Heart right ventricle (tissue), 16 donors: ENCODE data around the gene UPK3A. TPM values are rescaled to one million over a fixed set of nuclear protein-coding genes. Genes with fewer than 3 reads are reported as not detected.
A peak's percentile ranks its signal among the peaks of the same experiment; 100 is the strongest.

Source experiments
- ATAC-seq, 8 donors: fragments of 200-7000 bp; cut with Tn5 transposase; one replicate each; pipeline ENCODE4 v1.9.1; 2020; ENCODE audit warnings: mild to moderate bottlenecking in 8 of 8, moderate library complexity in 8 of 8, moderate number of reproducible peaks in 1 of 8
- DNase-seq, 2 donors: peaks; one replicate each; pipeline ENCODE4 v3.0.0-alpha.2; 2020
- H3K27ac ChIP-seq, 10 donors: fragments of 200-600 bp; sonication (generic) in 2 of 10; one replicate each; pipeline versions ENCODE4 v1.5.0 to v1.8.0; 2020 to 2022; ENCODE audit warnings: mild to moderate bottlenecking in 3 of 10
- H3K27me3 ChIP-seq, 7 donors: fragments of 200-600 bp; one replicate each; pipeline ENCODE4 v1.8.0; 2021 to 2022; ENCODE audit warnings: mild to moderate bottlenecking in 2 of 7
- H3K36me3 ChIP-seq, 9 donors: fragments of 200-600 bp; sonication (generic) in 1 of 9; one replicate each; pipeline versions ENCODE4 v1.5.0 to v1.8.0; 2020 to 2022; ENCODE audit warnings: mild to moderate bottlenecking in 2 of 9
- H3K4me1 ChIP-seq, 9 donors: fragments of 200-600 bp; sonication (generic) in 1 of 9; one replicate each; pipeline versions ENCODE4 v1.5.0 to v1.8.0; 2020 to 2022; ENCODE audit warnings: mild to moderate bottlenecking in 4 of 9
- H3K4me3 ChIP-seq, 10 donors: fragments of 200-600 bp; sonication (generic) in 2 of 10; one replicate each; pipeline versions ENCODE4 v1.5.0 to v1.8.0; 2020 to 2022; ENCODE audit warnings: mild to moderate bottlenecking in 7 of 10, moderate library complexity in 2 of 10
- H3K9me3 ChIP-seq, 11 donors: fragments of 200-600 bp in 10 of 11; sonication (generic) in 2 of 11; one replicate each; pipeline versions ENCODE4 v1.5.0 to v1.8.0; 2013 to 2022; ENCODE audit warnings: mild to moderate bottlenecking in 2 of 11, control low read depth in 1 of 11, moderate library complexity in 1 of 11
- CTCF ChIP-seq, 9 donors: fragments of 200-600 bp; sonication (generic) in 2 of 9; IDR thresholded peaks; one replicate each; pipeline versions ENCODE4 v1.5.0 to v1.8.0; 2021 to 2022; ENCODE audit warnings: antibody characterized with exemption in 9 of 9, mild to moderate bottlenecking in 5 of 9, moderate library complexity in 1 of 9
- WGBS, 2 donors: extraction: QIAGEN DNeasy Blood & Tissue Kit; methylation state at CpG; one replicate each; pipeline ENCODE4 v1.1.7; 2013; ENCODE audit warnings: inconsistent platforms in 1 of 2; 5-methylcytosine and 5-hydroxymethylcytosine counted together
- intact Hi-C, 10 donors: fragments of 100-400 bp; cut with DNase I; formaldehyde crosslinking; loops; one replicate each; pipeline versions ENCODE4 v1.11.1 to v1.14.2; 2022
- polyA plus RNA-seq, 2 donors: library from polyadenylated mRNA; stranded (reverse); fragments of 200-250 nt; gene quantifications; one replicate each; pipeline ENCODE4 v1.2.3, GENCODE V29; 2013
- total RNA-seq, 10 donors: library from RNA; stranded (reverse); fragmentation: NEBNext Ultra II Directional in 3 of 10; extraction: Animal tissue kit (Norgen Biotek cat#: 25700) in 3 of 10; gene quantifications; one replicate each; pipeline versions ENCODE4 v1.2.1 to v1.2.4, GENCODE V29; 2021 to 2023
- donor health status: Arrhythmogenic right ventricular cardiomyopathy.
- donor health status: ischemic (EF 13 %, LVEDD 7.1; RV severe dilation, severe dysfunction).
- donor health status: healthy with polysubstance abuse.
- donor health status: DM: no; HTN: yes; CAD: no.
- donor health status: DM: no; HTN: no; CAD: no.
- donor health status: ischemic (EF 25% LVEDD 6.9; RV normal size, moderate dysfunction).
- donor health status: ischemic (EF 25% LVEDD 5.7; RV mildly dilated, moderate dysfunction).
- donor health status: healthy.
- donor health status: DM: yes; HTN: yes; CAD: no.
- donor health status: Ischemic cardiomyopathy.
- donor health status: ischemic (EF 35%, LVEDD 5.7; RV mildly dilated, moderate dysfunction).
- donor health status: nonischemic (EF 11% LVEDD 7.7; RV severe dilation, severe dysfunction).
- donor health status: DM: yes; HTN: yes; CAD: no.
- donor health status: PGD.
- donor health status: ischemic (EF 29% LVEDD 5.4; RV normal size, mild dysfunction).
- donor health status: nonischemic (EF 23%, LVEDD 6.1; RV moderate dilation, normal function).

Gene UPK3A
- total and polyA plus RNA-seq, 12 donors = 0.48 TPM; not detected in 11

- TF ChIP-seq CTCF (IDR thresholded peaks at IDR 0.05) = no peak
- intact Hi-C loops = loop anchor here in 3 of 10 donors (5.0 to 10.0 kb wide), 2 partner anchors 159 to 437 kb away; no protein-coding TSS in a partner anchor
- 86 to 89% methylated on average over 20 of the region's 20 CpGs for WGBS, 2 donors
- no peaks in the 10 kb centered on the region for H3K27me3 ChIP-seq
- H3K27ac ChIP-seq = no peak overlapping the region
- DNase-seq = no peak
- no peaks in the 10 kb centered on the region for H3K9me3 ChIP-seq
- peaks cover 0 to 26% (median 12%) of the 10 kb centered on the region in 9 donors for H3K4me1 ChIP-seq
- no peaks in the 10 kb centered on the region for H3K36me3 ChIP-seq
- no peak for ATAC-seq
- no peak overlapping the region for H3K4me3 ChIP-seq
Observed at GRCh38 chr22:45261407-45262088, 23.2 kb upstream of the UPK3A start.

- peak in 5 of 8 donors; percentile 3 to 48 (median 23) for ATAC-seq
- TF ChIP-seq CTCF (IDR thresholded peaks at IDR 0.05) = no peak
- Histone ChIP-seq H3K36me3 (no peaks in the 10 kb centered on the region), H3K27me3 (peaks cover 0 to 4% (median 0%) of the 10 kb centered on the region in 7 donors), H3K9me3 (no peaks in the 10 kb centered on the region), H3K4me3 (no peak overlapping the region), H3K4me1 (peaks cover 0 to 26% (median 12%) of the 10 kb centered on the region in 9 donors), H3K27ac (no peak overlapping the region)
- no peak for DNase-seq
- 71% methylated on average over 13 of the region's 13 CpGs for WGBS, 2 donors
- intact Hi-C loops = loop anchor here in 3 of 10 donors (5.0 to 10.0 kb wide), 2 partner anchors 160 to 438 kb away; no protein-coding TSS in a partner anchor
Observed at GRCh38 chr22:45262195-45262930, 22.4 kb upstream of the UPK3A start.

GRCh38 chr22:45262931-45263462 is 21.8 kb upstream of the UPK3A start:
- Histone ChIP-seq H3K4me1 (peaks cover 0 to 26% (median 12%) of the 10 kb centered on the region in 9 donors), H3K9me3 (no peaks in the 10 kb centered on the region), H3K4me3 (no peak overlapping the region), H3K27me3 (peaks cover 0 to 10% (median 0%) of the 10 kb centered on the region in 7 donors), H3K27ac (peak overlapping the region in 6 of 10 donors; percentile 0 to 66 (median 42)), H3K36me3 (no peaks in the 10 kb centered on the region)
- ATAC-seq (no peak), DNase-seq (no peak)
- no peak for TF ChIP-seq CTCF (IDR thresholded peaks at IDR 0.05)
- 81 to 86% methylated on average over 14 of the region's 14 CpGs for WGBS, 2 donors
- intact Hi-C loops = loop anchor here in 3 of 10 donors (5.0 to 10.0 kb wide), 2 partner anchors 161 to 438 kb away; no protein-coding TSS in a partner anchor
